ENCODE results near the gene MED8. TPM values are rescaled to one million over a fixed set of nuclear protein-coding genes. Genes with fewer than 3 reads are reported as not detected.

Gene MED8
- total and polyA plus RNA-seq, 2 donors from 2014 or later: 36.5 to 44.3 TPM

DNA sequence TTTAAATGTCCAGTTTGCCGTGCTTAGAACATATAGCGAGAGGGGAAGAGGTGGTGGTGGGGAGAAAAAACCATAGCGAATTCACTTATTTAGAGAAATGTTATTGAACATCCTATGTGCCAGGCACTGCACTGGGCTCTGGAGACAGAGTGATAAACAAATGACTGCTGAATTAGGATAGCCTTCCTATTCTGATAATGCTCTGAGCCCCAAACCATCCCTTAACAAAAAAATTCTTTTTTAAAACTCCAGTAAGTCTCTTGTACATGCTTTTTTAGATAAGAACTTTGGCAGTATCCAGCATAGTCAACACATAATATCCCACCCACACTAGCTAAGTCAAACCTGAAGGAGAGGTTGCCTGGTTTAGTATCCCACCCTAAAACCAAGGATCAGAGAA, 8.6 kb upstream of the MED8 start:
- H3K4me1 ChIP-seq (ENCODE audit: control insufficient read depth in 2 of 3, insufficient read depth in 2 of 3, low read depth in 1 of 3, low read length in 3 of 3): no peaks in the 10 kb centered on the region
- no peaks in the 10 kb centered on the region for H3K9me3 ChIP-seq (ENCODE audit: control insufficient read depth in 2 of 3, insufficient read depth in 1 of 3, low read length in 3 of 3)
- H3K36me3 ChIP-seq (ENCODE audit: control insufficient read depth in 2 of 3, insufficient read depth in 3 of 3, low read length in 3 of 3): peaks cover 0 to 7% (median 0%) of the 10 kb centered on the region in 3 donors
- H3K27me3 ChIP-seq (ENCODE audit: control insufficient read depth, insufficient read depth, low read length): no peaks in the 10 kb centered on the region
- H3K4me3 ChIP-seq (ENCODE audit: low read length in 3 of 3): no peak overlapping the region
- DNase-seq (no peak), FAIRE-seq (no peak)
- no peak overlapping the region for H3K9ac ChIP-seq (ENCODE audit: low read length in 3 of 3)
- intact Hi-C loops (cut with DNase I): no loop called here
- H3K27ac ChIP-seq (ENCODE audit: low read depth in 2 of 2, low read length in 2 of 2): no peak overlapping the region
- no peak for TF ChIP-seq CTCF (IDR thresholded peaks at IDR 0.05; ENCODE audit: borderline replicate concordance, extremely low read depth, insufficient read depth)

DNA sequence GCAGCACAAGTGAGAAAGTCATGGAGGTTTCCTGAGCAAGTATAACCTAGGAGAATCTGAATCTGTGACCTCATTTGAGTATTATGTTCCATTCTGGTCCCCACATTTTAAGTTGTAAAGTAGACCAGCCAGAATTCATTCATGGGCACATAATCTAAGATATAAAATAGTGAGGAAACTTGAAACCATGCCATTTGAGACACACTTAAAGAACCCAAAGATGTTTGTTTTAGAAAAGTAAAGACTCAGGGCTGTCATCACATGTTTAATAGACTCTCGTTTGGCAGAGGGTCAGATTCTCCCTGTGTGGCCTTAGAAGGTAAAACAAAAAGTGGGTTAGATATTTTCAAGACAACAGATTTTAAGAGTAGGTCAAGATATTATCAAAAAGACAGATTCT, 6.5 kb upstream of the MED8 start:
- TF ChIP-seq CTCF (IDR thresholded peaks at IDR 0.05; ENCODE audit: borderline replicate concordance, extremely low read depth, insufficient read depth): no peak
- H3K9ac ChIP-seq (ENCODE audit: low read length in 3 of 3): no peak overlapping the region
- no peak overlapping the region for H3K27ac ChIP-seq (ENCODE audit: low read depth in 2 of 2, low read length in 2 of 2)
- no peaks in the 10 kb centered on the region for H3K36me3 ChIP-seq (ENCODE audit: control insufficient read depth in 2 of 3, insufficient read depth in 3 of 3, low read length in 3 of 3)
- no peak overlapping the region for H3K4me3 ChIP-seq (ENCODE audit: low read length in 3 of 3)
- H3K4me1 ChIP-seq (ENCODE audit: control insufficient read depth in 2 of 3, insufficient read depth in 2 of 3, low read depth in 1 of 3, low read length in 3 of 3): no peaks in the 10 kb centered on the region
- DNase-seq: no peak
- H3K9me3 ChIP-seq (ENCODE audit: control insufficient read depth in 2 of 3, insufficient read depth in 1 of 3, low read length in 3 of 3): no peaks in the 10 kb centered on the region
- no peaks in the 10 kb centered on the region for H3K27me3 ChIP-seq (ENCODE audit: control insufficient read depth, insufficient read depth, low read length)
- intact Hi-C loops (cut with DNase I): no loop called here
- no peak for FAIRE-seq

DNA sequence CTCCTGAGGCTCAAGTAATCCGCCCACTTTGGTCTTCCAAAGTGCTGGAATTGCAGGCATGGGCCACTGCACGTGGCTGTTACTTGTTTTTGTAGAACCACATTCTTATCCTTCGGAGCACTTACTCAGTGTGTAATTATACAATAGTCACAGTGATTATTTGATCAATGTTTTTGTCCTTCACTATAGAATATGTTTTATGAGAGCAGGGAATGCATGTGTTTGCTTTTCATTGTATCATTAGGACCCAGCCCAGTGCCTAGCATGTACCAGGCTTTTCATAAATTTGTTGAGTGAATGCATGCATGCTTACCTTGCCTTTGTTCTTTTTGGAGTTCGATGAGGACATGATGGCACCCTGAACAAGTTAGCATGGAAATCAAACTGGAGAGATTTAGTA, 5.9 kb upstream of the MED8 start:
- H3K27me3 ChIP-seq (ENCODE audit: control insufficient read depth, insufficient read depth, low read length): no peaks in the 10 kb centered on the region
- DNase-seq (no peak), FAIRE-seq (no peak)
- H3K36me3 ChIP-seq (ENCODE audit: control insufficient read depth in 2 of 3, insufficient read depth in 3 of 3, low read length in 3 of 3): no peaks in the 10 kb centered on the region
- no peak overlapping the region for H3K27ac ChIP-seq (ENCODE audit: low read depth in 2 of 2, low read length in 2 of 2)
- H3K9ac ChIP-seq (ENCODE audit: low read length in 3 of 3): no peak overlapping the region
- H3K4me3 ChIP-seq (ENCODE audit: low read length in 3 of 3): no peak overlapping the region
- intact Hi-C loops (cut with DNase I): no loop called here
- TF ChIP-seq CTCF (IDR thresholded peaks at IDR 0.05; ENCODE audit: borderline replicate concordance, extremely low read depth, insufficient read depth): no peak
- H3K9me3 ChIP-seq (ENCODE audit: control insufficient read depth in 2 of 3, insufficient read depth in 1 of 3, low read length in 3 of 3): no peaks in the 10 kb centered on the region
- peaks cover 0 to 4% (median 3%) of the 10 kb centered on the region in 3 donors for H3K4me1 ChIP-seq (ENCODE audit: control insufficient read depth in 2 of 3, insufficient read depth in 2 of 3, low read depth in 1 of 3, low read length in 3 of 3)

GRCh38 chr1:43392702-43393101, 3.1 kb upstream of the MED8 start:
- no peak for FAIRE-seq
- peaks cover 0 to 15% (median 13%) of the 10 kb centered on the region in 3 donors for H3K4me1 ChIP-seq (ENCODE audit: control insufficient read depth in 2 of 3, insufficient read depth in 2 of 3, low read depth in 1 of 3, low read length in 3 of 3)
- intact Hi-C loops (cut with DNase I): no loop called here

More at GRCh38 chr1:43392702-43393101, 3.1 kb upstream of the MED8 start:
- no peak for DNase-seq
- Histone ChIP-seq H3K27me3 (ENCODE audit: control insufficient read depth, insufficient read depth, low read length) (no peaks in the 10 kb centered on the region), H3K9ac (ENCODE audit: low read length in 3 of 3) (no peak overlapping the region), H3K4me3 (ENCODE audit: low read length in 3 of 3) (no peak overlapping the region), H3K36me3 (ENCODE audit: control insufficient read depth in 2 of 3, insufficient read depth in 3 of 3, low read length in 3 of 3) (no peaks in the 10 kb centered on the region), H3K9me3 (ENCODE audit: control insufficient read depth in 2 of 3, insufficient read depth in 1 of 3, low read length in 3 of 3) (no peaks in the 10 kb centered on the region), H3K27ac (ENCODE audit: low read depth in 2 of 2, low read length in 2 of 2) (no peak overlapping the region)
- TF ChIP-seq CTCF (IDR thresholded peaks at IDR 0.05; ENCODE audit: borderline replicate concordance, extremely low read depth, insufficient read depth): no peak
